NCI-H2107 (cell line): ENCODE measurements around the gene ATP5F1B.

Experiments used
- DNase-seq: peaks from one replicate; lab custom pipeline; 2025; lab: John Stamatoyannopoulos, UW

Gene ATP5F1B

GRCh38 chr12:56616244-56616643 lies 29.5 kb downstream of the ATP5F1B start:
- no peak for DNase-seq

- no peak for DNase-seq
These were observed 31.2 kb downstream of the ATP5F1B start for GRCh38 chr12:56614627-56615026.

GRCh38 chr12:56604355-56604754 lies 41.4 kb downstream of the ATP5F1B start:
- DNase-seq, result no peak

GRCh38 chr12:56602239-56602638 lies 43.5 kb downstream of the ATP5F1B start:
- DNase-seq, result no peak

- DNase-seq, result no peak
These were observed 44.3 kb downstream of the ATP5F1B start for GRCh38 chr12:56601503-56601902.

GRCh38 chr12:56600753-56601152 lies 45.0 kb downstream of the ATP5F1B start:
- no peak for DNase-seq

- no peak for DNase-seq
These were observed 46.0 kb downstream of the ATP5F1B start for GRCh38 chr12:56599797-56600196.

GRCh38 chr12:56599041-56599440 lies 46.7 kb downstream of the ATP5F1B start:
- DNase-seq, result no peak

- no peak for DNase-seq
These were observed 49.0 kb downstream of the ATP5F1B start for GRCh38 chr12:56596815-56597214.

GRCh38 chr12:56593909-56594621 lies 51.7 kb downstream of the ATP5F1B start:
- peak; percentile 59 for DNase-seq

- DNase-seq, result no peak
These were observed 53.8 kb downstream of the ATP5F1B start for GRCh38 chr12:56591961-56592360.

- DNase-seq, result peak; percentile 89
These were observed 54.7 kb downstream of the ATP5F1B start for GRCh38 chr12:56591126-56591525.

- DNase-seq, result no peak
These were observed 55.5 kb downstream of the ATP5F1B start for GRCh38 chr12:56590237-56590830.

GRCh38 chr12:56589783-56590182 lies 56.0 kb downstream of the ATP5F1B start:
- no peak for DNase-seq
